Cardiac muscle cell (in vitro differentiated cells and primary cell): ENCODE measurements around the gene YWHAG. TPM values are rescaled to one million over a fixed set of nuclear protein-coding genes. Genes with fewer than 3 reads are reported as not detected.
"Not testable (repeated sequence)": the region's sequence is repeated elsewhere in the genome, so short reads cannot be mapped to it uniquely, and the experiment has no call there.

Source experiments
- DNase-seq, 2 donors: peaks; one replicate each; pipeline versions ENCODE4 v3.0.0 to v3.0.0-alpha.2; 2010 to 2017; ENCODE audit warnings: low read depth in 1 of 2, low spot score in 1 of 2
- H3K27ac ChIP-seq: fragments of 200-600 bp; sonication (generic); 2 replicates; pipeline ENCODE4 v1.5.1; 2016
- H3K27me3 ChIP-seq: fragments of 200-600 bp; sonication (generic); 2 replicates; pipeline ENCODE4 v1.6.0; 2016; ENCODE audit warnings: control low read depth
- H3K36me3 ChIP-seq: fragments of 200-600 bp; sonication (generic); 2 replicates; pipeline ENCODE4 v1.5.1; 2016; ENCODE audit warnings: control low read depth
- H3K4me1 ChIP-seq: fragments of 200-600 bp; sonication (generic); 2 replicates; pipeline ENCODE4 v1.8.1; 2017; ENCODE audit warnings: low read depth, mild to moderate bottlenecking, mixed run types
- H3K4me3 ChIP-seq: fragments of 200-600 bp; sonication (generic); 2 replicates; pipeline ENCODE4 v1.5.1; 2016; ENCODE audit warnings: mild to moderate bottlenecking
- H3K9me3 ChIP-seq: fragments of 200-600 bp; sonication (generic); 2 replicates; pipeline ENCODE4 v1.5.1; 2017; ENCODE audit warnings: low read depth, mild to moderate bottlenecking, control low read depth
- polyA plus RNA-seq: library from polyadenylated mRNA; unstranded; fragments of >200 nt; fragmentation: Nextera tagmentation; extraction: Ambion mirVana; gene quantifications from 2 replicates; pipeline ENCODE4 v1.2.1, GENCODE V29; 2016
- total RNA-seq: library from RNA; depleted of rRNA; stranded (reverse); fragments of >200 nt; gene quantifications from 2 replicates; pipeline ENCODE4 v1.2.3, GENCODE V29; 2016
- TF ChIP-seq, protein P1 (sequence below): IDR thresholded peaks from 2 replicates; pipeline ENCODE4 v1.5.1; 2012; ENCODE audit warnings: low read depth, mild to moderate bottlenecking, low read length

YWHAG gene
- total and polyA plus RNA-seq, 2 experiments from 2014 or later: 25.0 to 97.9 TPM

DNA sequence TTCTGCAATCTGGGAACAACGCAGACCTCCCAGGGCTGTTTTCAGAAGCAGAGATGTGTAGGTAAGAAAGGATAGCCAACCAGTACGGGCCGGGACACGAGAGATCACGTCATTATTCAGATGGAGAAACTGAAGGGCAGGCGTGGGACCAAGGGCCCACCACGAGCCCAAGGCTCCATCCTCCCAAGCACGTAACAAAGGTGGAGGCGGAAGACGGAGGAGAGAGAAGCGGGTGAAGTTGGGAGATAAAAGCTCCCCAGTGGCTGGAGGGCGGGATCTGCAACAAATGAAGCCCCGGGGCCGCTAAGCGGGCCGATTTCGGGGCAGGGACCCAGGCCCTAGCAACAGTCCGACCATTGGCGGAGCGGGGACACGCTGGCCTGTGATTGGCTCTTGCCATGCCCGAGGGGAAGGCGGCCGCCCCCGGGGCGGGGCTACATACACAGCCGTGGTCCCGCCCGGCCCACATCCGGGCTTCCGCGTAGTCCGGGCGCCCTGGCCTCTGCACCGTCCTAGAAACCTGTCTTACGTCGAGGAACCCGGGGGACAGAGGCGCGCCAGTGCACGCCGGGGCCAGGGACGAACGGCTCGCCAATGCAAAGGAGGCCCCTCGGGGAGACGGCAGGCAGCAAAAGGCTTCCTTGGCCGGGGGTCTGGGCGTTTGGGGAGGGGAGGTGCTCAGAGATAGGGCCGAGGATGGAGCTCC, 40.9 kb downstream of the YWHAG start:
- H3K9me3 ChIP-seq: no peaks in the 10 kb centered on the region
- H3K27ac ChIP-seq: peak overlapping the region; percentile 74
- peaks cover 12% of the 10 kb centered on the region for H3K4me1 ChIP-seq
- H3K4me3 ChIP-seq: peak overlapping the region; percentile 50
- no peaks in the 10 kb centered on the region for H3K27me3 ChIP-seq
- no peaks in the 10 kb centered on the region for H3K36me3 ChIP-seq
- TF ChIP-seq, protein P1, sequence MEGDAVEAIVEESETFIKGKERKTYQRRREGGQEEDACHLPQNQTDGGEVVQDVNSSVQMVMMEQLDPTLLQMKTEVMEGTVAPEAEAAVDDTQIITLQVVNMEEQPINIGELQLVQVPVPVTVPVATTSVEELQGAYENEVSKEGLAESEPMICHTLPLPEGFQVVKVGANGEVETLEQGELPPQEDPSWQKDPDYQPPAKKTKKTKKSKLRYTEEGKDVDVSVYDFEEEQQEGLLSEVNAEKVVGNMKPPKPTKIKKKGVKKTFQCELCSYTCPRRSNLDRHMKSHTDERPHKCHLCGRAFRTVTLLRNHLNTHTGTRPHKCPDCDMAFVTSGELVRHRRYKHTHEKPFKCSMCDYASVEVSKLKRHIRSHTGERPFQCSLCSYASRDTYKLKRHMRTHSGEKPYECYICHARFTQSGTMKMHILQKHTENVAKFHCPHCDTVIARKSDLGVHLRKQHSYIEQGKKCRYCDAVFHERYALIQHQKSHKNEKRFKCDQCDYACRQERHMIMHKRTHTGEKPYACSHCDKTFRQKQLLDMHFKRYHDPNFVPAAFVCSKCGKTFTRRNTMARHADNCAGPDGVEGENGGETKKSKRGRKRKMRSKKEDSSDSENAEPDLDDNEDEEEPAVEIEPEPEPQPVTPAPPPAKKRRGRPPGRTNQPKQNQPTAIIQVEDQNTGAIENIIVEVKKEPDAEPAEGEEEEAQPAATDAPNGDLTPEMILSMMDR: no peak
- peak; percentile 98 for DNase-seq

DNA sequence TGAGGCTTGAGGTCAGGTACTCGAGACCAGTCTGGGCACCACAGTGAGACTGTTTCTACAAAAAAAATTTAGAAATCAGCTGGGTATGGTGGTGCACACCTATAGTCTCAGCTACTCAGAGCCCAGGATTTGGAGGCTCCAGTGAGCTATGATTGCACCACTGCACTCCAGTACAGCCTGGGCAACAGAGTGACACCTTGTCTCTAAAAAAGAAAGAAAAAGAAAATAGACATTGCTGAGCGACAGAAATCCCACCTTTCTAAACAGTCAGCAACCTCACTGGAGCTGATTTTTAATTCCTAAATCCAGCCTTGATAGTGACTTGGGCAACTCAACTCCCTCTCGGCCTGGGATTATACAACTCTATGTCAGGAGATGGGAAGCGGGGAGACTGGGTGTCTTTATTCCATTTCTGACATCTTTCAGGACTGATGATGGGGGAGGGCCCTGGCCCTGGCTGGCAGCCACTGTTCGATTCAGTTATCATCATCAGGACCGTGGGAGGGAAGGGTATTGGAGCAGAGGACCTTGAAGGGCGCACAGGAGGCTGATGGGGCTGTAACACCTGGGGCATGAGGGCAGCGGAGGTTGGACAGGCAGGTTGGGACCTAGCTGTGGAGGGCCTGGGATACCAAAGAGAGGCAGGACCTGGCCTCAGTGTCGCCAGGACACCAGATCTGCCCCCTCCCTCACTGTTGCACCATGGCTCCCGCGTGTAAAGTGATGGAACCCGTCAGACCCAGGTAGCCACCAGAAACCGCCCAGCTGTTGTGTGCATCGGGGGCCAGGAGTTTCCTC, 41.6 kb downstream of the YWHAG start:
- Histone ChIP-seq H3K9me3 (no peaks in the 10 kb centered on the region), H3K36me3 (no peaks in the 10 kb centered on the region), H3K27me3 (no peaks in the 10 kb centered on the region), H3K4me1 (peaks cover 12% of the 10 kb centered on the region), H3K27ac (peak overlapping the region; percentile 24), H3K4me3 (peak overlapping the region; percentile 50)
- TF ChIP-seq, protein P1: no peak
- DNase-seq: no peak

DNA sequence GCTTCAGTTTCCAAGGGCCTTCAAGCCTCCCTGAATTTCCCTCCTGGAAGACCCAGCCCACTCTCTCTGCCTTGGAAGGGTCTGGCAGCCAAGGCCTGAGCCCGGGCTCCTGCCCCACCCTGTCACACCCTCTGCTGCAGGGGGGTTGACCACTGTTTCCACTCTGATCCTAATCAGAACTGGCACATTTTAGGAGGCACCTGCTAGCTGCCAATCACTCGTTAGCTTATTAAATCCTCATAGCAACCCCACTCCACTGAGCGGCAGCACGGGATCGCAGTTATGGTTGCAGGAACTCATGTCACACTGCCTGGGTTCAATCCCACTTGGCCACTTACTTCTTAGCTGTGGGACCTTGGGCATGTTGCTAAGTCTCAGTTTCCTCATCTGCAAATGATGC, 43.4 kb downstream of the YWHAG start:
- DNase-seq: no peak
- Histone ChIP-seq H3K9me3 (no peaks in the 10 kb centered on the region), H3K27ac (no peak overlapping the region), H3K4me3 (no peak overlapping the region), H3K36me3 (no peaks in the 10 kb centered on the region), H3K4me1 (peaks cover 12% of the 10 kb centered on the region), H3K27me3 (no peaks in the 10 kb centered on the region)
- TF ChIP-seq, protein P1: no peak

DNA sequence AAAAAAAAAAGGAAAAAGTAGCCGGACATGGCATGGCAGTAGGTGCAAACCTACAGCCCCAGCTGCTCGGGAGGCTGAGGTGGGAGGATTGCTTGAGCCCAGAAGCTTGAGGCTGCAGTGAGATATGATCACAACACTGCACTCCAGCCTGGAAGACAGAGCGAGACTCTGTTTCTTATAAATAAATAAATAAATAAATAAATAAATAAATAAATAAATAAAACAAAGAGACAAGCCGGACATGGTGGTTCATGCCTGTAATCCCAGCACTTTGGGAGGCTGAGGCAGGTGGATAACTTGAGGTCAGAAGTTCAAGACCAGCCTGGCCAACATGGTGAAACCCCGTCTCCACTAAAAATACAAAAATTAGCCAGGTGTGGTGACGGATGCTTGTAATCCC, 44.1 kb downstream of the YWHAG start:
- not testable (repeated sequence) for H3K36me3 ChIP-seq, H3K9me3 ChIP-seq, H3K27me3 ChIP-seq, H3K27ac ChIP-seq, H3K4me3 ChIP-seq, DNase-seq
- peaks cover 12% of the 10 kb centered on the region for H3K4me1 ChIP-seq

DNA sequence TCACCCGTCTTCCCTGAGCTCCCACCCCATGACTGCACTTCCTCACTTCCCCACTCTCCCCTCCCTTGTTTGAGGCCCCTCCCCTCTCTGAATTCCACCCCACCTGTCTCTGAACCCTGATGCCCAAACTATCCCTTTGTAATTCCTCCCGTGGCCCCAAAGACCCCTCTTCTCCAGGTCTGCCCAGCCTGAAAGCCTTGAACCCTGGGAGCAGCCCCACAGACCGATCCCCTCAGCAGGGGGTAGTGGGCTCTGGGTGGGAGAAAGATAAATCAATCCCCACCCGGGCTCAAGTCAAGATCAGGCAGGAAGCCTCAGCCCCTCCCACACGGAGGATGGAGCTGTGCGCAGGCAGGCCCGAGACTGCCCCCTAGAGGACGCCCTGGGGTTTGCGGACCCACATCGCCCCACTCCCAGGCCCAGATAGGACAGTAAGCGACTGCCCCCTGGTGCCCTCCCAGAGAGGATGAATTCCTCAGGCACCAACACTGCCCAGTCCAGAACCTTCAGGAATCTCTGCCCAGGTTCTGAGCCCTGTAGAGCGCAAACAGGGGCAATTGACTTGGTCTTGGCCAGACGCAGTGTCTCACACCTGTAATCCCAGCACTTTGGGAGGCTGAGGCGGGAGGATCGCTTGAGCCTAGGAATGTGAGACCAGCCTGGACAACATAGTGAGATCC, 44.6 kb downstream of the YWHAG start:
- no peak overlapping the region for H3K27ac ChIP-seq
- H3K27me3 ChIP-seq: no peaks in the 10 kb centered on the region
- no peaks in the 10 kb centered on the region for H3K36me3 ChIP-seq
- H3K4me3 ChIP-seq: no peak overlapping the region
- peaks cover 9% of the 10 kb centered on the region for H3K4me1 ChIP-seq
- peak; percentile 95 to 96 for DNase-seq
- no peaks in the 10 kb centered on the region for H3K9me3 ChIP-seq
- TF ChIP-seq, protein P1: peak; percentile 100

DNA sequence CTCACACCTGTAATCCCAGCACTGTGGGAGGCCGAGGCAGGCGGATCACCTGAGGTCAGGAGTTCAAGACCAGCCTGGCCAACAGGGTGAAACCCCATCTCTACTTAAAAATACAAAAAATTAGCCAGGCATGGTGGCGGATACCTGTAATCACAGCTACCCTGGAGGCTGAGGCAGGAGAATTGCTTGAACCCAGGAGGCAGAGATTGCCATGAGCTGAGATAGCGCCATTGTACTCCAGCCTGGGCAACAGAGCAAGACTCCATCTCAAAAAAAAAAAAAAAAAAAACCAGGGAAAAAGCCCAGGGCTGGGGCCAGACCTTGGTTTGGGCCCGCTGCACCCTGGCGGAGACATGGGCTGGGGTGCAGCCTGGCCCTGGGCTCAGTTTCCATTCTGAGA, 47.0 kb downstream of the YWHAG start:
- H3K27me3 ChIP-seq, H3K9me3 ChIP-seq, H3K36me3 ChIP-seq, H3K27ac ChIP-seq, H3K4me1 ChIP-seq, DNase-seq, H3K4me3 ChIP-seq: not testable (repeated sequence)
